Gastrocnemius medialis (tissue), 4 donors: ENCODE results near the gene TLE4. TPM values are rescaled to one million over a fixed set of nuclear protein-coding genes. Genes with fewer than 3 reads are reported as not detected.

Experiments used
- ATAC-seq, 2 donors: fragments of 150-250 bp; one replicate each; pipeline ENCODE4 v1.9.1; 2016
- DNase-seq, 2 donors: peaks; one replicate each; pipeline ENCODE4 v3.0.0-alpha.2; 2019
- H3K27ac ChIP-seq, 4 donors: fragments of 200-600 bp; sonication (generic); 1 replicate in 1 of 4; 2 replicates in 3 of 4; pipeline ENCODE4 v1.5.1; 2016 to 2018; ENCODE audit warnings: mild to moderate bottlenecking in 2 of 4, moderate library complexity in 1 of 4
- H3K27me3 ChIP-seq, 3 donors: fragments of 200-600 bp; sonication (generic) in 2 of 3; 1 replicate in 1 of 3; 2 replicates in 2 of 3; pipeline versions ENCODE4 v1.5.1 to v1.6.0; 2016 to 2019; ENCODE audit warnings: mild to moderate bottlenecking in 1 of 3, moderate library complexity in 1 of 3
- H3K36me3 ChIP-seq, 2 donors: fragments of 200-600 bp; sonication (generic) in 1 of 2; one replicate each; pipeline ENCODE4 v1.5.1; 2017 to 2018
- H3K4me1 ChIP-seq, 2 donors: fragments of 200-600 bp; sonication (generic) in 1 of 2; one replicate each; pipeline ENCODE4 v1.5.1; 2016 to 2017; ENCODE audit warnings: mild to moderate bottlenecking in 2 of 2
- H3K4me3 ChIP-seq, 4 donors: fragments of 200-600 bp; sonication (generic) in 3 of 4; 1 replicate in 1 of 4; 2 replicates in 3 of 4; pipeline ENCODE4 v1.5.1; 2016 to 2019; ENCODE audit warnings: mild to moderate bottlenecking in 2 of 4
- H3K9me3 ChIP-seq, 3 donors: fragments of 200-600 bp; sonication (generic) in 2 of 3; 1 replicate in 1 of 3; 2 replicates in 2 of 3; pipeline ENCODE4 v1.5.1; 2016 to 2019
- POLR2A ChIP-seq, 2 donors: fragments of 450-650 bp; IDR thresholded peaks; one replicate each; pipeline ENCODE4 v1.6.1; 2017; ENCODE audit warnings: antibody characterized with exemption in 2 of 2, mild to moderate bottlenecking in 2 of 2, moderate library complexity in 2 of 2
- in situ Hi-C, 4 donors: fragments of 200-750 bp; cut with MboI; loops; one replicate each; pipeline versions ENCODE4 v1.15.0 to v1.8.0; 2017; ENCODE audit warnings: low sequenced_read_pairs in 4 of 4
- intact Hi-C: fragments of 100-400 bp; cut with DNase I; formaldehyde crosslinking; loops from one replicate; pipeline ENCODE4 v1.15.1; 2023; ENCODE audit warnings: low total_unique reads
- total RNA-seq, 4 donors: library from RNA; depleted of rRNA; stranded (reverse); fragments of >200 nt; gene quantifications; one replicate each; pipeline versions ENCODE4 v1.1.0 to v1.2.3, GENCODE V29; 2016
- TF ChIP-seq, protein P1 (sequence below), 5 experiments: fragments of 450-650 bp in 3 of 5; fragments of 200-600 bp in 2 of 5; sonication (generic) in 2 of 5; IDR thresholded peaks in 4 of 5; conservative IDR thresholded peaks in 1 of 5; 1 replicate in 4 of 5; 2 replicates in 1 of 5; pipeline ENCODE4 v1.5.1; 2016 to 2019; ENCODE audit warnings: antibody characterized with exemption in 5 of 5, mild to moderate bottlenecking in 3 of 5, moderate library complexity in 3 of 5

Gene TLE4
- total RNA-seq, 4 donors from 2014 or later, result 30.1 to 64.6 (median 43.4) TPM

DNA sequence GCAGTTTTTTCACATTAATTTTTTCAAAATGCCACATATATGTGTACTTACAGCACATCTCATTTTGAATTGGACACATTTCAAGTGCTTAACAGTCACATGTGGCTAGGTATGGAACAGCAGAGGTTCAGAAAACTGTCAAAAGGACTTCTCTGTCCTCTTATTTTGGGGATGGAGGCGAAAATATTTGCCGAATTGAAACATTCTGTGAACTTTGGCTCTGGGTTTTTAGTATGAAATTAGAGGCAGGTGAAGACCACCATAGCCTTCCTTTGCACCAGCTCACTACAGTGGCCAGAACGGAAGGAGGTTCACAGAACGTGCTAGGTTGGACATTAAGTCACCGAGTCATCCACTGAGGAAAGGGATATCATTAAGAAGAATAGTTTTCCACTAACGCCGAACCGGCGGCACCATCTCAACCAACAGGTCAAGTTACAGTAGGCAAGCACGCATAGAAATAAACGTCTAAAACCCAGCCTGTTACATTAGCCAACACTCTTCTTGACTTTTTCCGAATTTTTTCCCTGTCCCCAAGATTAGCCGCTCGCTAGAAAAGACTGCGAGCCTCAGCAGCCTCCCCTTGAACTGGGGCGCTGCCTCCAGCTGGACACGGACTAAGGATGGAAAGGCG, 1.8 kb upstream of the TLE4 start:
- intact Hi-C loops, result loop anchor here (2.0 to 10.0 kb wide), 5 partner anchors 47 to 492 kb away; no protein-coding TSS in a partner anchor
- Histone ChIP-seq H3K36me3 (no peaks in the 10 kb centered on the region), H3K9me3 (no peaks in the 10 kb centered on the region), H3K4me1 (peaks cover 10 to 15% of the 10 kb centered on the region in 2 donors), H3K4me3 (peak overlapping the region; percentile 73 to 83 (median 80)), H3K27me3 (no peaks in the 10 kb centered on the region), H3K27ac (peak overlapping the region in 1 of 4 donors; percentile 84)
- in situ Hi-C loops, result loop anchor here in 1 of 4 donors (25.0 kb wide), 1 partner anchor 392 kb away; no protein-coding TSS in a partner anchor
- TF ChIP-seq, protein P1, sequence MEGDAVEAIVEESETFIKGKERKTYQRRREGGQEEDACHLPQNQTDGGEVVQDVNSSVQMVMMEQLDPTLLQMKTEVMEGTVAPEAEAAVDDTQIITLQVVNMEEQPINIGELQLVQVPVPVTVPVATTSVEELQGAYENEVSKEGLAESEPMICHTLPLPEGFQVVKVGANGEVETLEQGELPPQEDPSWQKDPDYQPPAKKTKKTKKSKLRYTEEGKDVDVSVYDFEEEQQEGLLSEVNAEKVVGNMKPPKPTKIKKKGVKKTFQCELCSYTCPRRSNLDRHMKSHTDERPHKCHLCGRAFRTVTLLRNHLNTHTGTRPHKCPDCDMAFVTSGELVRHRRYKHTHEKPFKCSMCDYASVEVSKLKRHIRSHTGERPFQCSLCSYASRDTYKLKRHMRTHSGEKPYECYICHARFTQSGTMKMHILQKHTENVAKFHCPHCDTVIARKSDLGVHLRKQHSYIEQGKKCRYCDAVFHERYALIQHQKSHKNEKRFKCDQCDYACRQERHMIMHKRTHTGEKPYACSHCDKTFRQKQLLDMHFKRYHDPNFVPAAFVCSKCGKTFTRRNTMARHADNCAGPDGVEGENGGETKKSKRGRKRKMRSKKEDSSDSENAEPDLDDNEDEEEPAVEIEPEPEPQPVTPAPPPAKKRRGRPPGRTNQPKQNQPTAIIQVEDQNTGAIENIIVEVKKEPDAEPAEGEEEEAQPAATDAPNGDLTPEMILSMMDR (IDR thresholded peaks at IDR 0.05 in 4 of 5, conservative IDR thresholded peaks at IDR 0.05 in 1 of 5), result no peak
- no peak for TF ChIP-seq POLR2A (IDR thresholded peaks at IDR 0.05)
- ATAC-seq (no peak), DNase-seq (no peak)

DNA sequence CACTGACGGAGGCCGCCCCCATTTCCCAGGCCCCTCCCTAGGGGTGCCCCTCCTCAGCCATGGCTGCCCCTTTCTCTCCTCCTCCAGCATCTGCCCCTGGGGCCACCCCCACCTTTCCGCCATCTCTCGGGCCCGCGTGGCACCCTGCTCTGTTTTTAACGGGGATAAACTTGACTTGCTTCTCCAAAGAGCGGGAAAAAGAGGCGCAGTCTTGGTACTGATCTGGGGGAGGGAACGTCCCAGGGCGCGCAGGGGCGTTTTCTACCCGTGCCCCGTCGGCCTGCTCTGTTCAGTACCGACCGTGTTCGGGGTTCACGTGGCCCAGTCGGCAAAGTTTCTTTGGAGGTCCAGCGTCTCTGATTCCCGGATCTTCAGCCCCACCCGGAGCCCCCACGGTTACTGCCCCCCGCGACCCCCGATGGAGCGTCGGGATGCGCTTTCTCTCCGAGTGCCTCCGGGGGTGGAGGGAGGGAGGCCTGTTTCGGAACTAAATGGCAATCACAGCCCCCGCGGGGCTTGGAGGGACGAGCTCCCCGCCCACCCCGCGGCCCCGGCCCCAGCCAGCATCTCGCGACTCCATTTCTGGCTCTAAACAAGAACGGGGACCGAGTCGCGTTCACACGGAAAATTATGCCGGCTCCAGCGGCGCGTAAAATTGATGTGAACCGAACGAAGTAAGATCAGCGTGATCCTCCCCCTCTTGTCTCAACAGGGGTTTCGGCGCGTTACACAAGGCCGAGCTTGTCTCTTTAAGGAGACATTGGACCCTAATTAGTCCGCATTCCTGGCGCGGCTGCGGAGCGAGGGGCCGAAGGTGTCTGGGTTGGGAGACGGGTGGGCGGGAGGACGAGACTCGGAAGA, 1.1 kb upstream of the TLE4 start:
- Histone ChIP-seq H3K4me3 (peak overlapping the region; percentile 73 to 83 (median 80)), H3K9me3 (no peaks in the 10 kb centered on the region), H3K36me3 (no peaks in the 10 kb centered on the region), H3K27me3 (no peaks in the 10 kb centered on the region), H3K27ac (peak overlapping the region; percentile 77 to 84 (median 81)), H3K4me1 (peaks cover 17 to 22% of the 10 kb centered on the region in 2 donors)
- intact Hi-C loops (loop anchor here (2.0 to 10.0 kb wide), 5 partner anchors 46 to 492 kb away; no protein-coding TSS in a partner anchor), in situ Hi-C loops (loop anchor here in 1 of 4 donors (25.0 kb wide), 1 partner anchor 392 kb away; no protein-coding TSS in a partner anchor)
- DNase-seq (peak in 1 of 2 donors; percentile 11), ATAC-seq (peak; percentile 0)
- TF ChIP-seq, protein P1 (IDR thresholded peaks at IDR 0.05 in 4 of 5, conservative IDR thresholded peaks at IDR 0.05 in 1 of 5), result no peak
- peak in 1 of 2 donors; percentile 3 for TF ChIP-seq POLR2A (IDR thresholded peaks at IDR 0.05)

DNA sequence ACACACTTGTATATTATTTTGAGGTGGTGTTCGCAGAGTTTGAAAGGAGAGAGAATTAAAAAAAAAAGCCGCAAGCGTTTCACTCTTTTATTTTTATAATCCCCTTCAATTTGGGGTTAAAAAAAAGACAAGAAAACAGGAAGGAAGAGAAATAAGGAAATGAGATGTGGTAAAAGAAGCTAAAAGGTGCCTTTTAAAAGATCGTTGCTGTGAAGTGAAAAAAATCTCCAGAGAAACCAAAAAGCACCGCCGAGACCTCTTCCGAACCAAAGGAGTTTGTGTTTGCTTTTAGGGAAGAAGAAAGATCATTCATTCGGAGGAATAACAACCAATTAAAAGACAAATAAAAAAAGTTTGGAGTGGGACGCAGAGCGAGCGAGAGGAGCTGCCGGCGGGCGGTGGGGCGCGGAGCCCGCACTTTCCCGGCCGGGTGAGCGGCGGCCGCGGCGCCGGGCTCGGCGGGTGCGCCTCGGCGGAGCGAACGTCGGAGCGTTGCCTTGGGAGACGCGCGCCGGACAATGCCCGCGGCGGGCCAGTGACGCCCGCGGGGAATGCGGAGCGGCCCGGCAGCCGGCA, 355 bp downstream of the TLE4 start:
- ATAC-seq (peak; percentile 23 to 39), DNase-seq (no peak)
- intact Hi-C loops (loop anchor here (5.0 to 10.0 kb wide), 3 partner anchors 405 to 490 kb away; no protein-coding TSS in a partner anchor), in situ Hi-C loops (loop anchor here in 1 of 4 donors (25.0 kb wide), 1 partner anchor 390 kb away; no protein-coding TSS in a partner anchor)
- H3K27me3 ChIP-seq, result no peaks in the 10 kb centered on the region
- H3K36me3 ChIP-seq, result no peaks in the 10 kb centered on the region
- H3K4me1 ChIP-seq, result peaks cover 31 to 34% of the 10 kb centered on the region in 2 donors
- H3K4me3 ChIP-seq, result peak overlapping the region; percentile 73 to 85 (median 78)
- H3K27ac ChIP-seq, result peak overlapping the region; percentile 91 to 98 (median 92)
- H3K9me3 ChIP-seq, result no peaks in the 10 kb centered on the region
- TF ChIP-seq, protein P1 (IDR thresholded peaks at IDR 0.05 in 4 of 5, conservative IDR thresholded peaks at IDR 0.05 in 1 of 5), result no peak
- no peak for TF ChIP-seq POLR2A (IDR thresholded peaks at IDR 0.05)

DNA sequence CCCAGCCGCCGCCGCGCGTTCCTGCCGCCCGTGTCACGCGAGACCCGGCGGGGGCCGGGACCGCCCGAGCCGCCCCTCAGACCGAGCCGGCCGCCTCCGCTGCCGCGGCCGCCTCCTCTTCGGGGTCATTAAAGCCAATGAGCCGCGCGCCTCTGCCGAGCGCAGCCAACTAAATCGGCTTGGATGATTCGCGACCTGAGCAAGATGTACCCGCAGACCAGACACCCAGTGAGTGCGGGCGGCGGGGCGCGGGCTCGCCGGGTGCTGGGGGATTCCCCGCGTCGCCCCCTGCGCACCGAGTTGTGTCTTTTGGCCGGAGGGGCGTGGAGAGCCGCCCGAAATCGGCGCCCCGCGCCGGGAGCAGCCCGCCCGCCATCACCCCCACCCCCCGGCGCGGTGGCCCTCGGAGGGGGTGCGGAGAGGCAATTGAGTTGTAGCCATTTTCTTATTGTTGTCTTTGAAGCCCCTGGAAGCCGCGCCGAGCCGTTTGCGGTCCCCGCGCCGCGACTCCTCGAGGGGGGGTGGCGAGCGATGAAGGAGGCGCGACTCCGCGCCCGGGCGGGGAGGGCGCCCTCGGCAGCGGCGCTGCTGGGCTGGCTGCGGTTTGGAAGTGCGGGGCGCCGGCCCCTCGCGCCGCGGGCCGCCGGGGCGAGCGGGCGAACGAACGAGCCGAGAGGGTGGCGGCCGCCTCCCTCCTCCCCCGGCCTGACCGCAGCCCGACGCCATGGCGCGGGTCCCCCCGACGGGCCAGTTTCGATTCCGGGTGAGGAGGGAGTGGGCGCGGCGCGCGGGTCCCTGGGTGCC, 1.0 kb downstream of the TLE4 start:
- ATAC-seq, result peak; percentile 7 to 14
- TF ChIP-seq, protein P1 (IDR thresholded peaks at IDR 0.05 in 4 of 5, conservative IDR thresholded peaks at IDR 0.05 in 1 of 5), result no peak
- peak in 1 of 2 donors; percentile 39 for TF ChIP-seq POLR2A (IDR thresholded peaks at IDR 0.05)
- Histone ChIP-seq H3K4me3 (peak overlapping the region; percentile 73 to 88 (median 82)), H3K27ac (peak overlapping the region; percentile 91 to 98 (median 92)), H3K9me3 (no peaks in the 10 kb centered on the region), H3K4me1 (peaks cover 38 to 41% of the 10 kb centered on the region in 2 donors), H3K27me3 (no peaks in the 10 kb centered on the region), H3K36me3 (no peaks in the 10 kb centered on the region)
- intact Hi-C loops (loop anchor here (5.0 to 10.0 kb wide), 3 partner anchors 404 to 489 kb away; no protein-coding TSS in a partner anchor), in situ Hi-C loops (loop anchor here in 1 of 4 donors (25.0 kb wide), 1 partner anchor 389 kb away; no protein-coding TSS in a partner anchor)
- DNase-seq, result peak; percentile 31 to 39
